Endothelial cell of umbilical vein (primary cell): Measurements from ENCODE around the gene ITPR1. TPM values are rescaled to one million over a fixed set of nuclear protein-coding genes. Genes with fewer than 3 reads are reported as not detected.

Source experiments
- BruUV-seq: library from RNA; stranded (reverse); fragments of 400-500 nt; replicated peaks from 2 replicates; lab custom pipeline; 2021; lab: Mats Ljungman, UMichigan
- CTCF ChIA-PET: fragments of 300-600, 350-600 bp; sonication (Branson Sonifier 250); formaldehyde crosslinking; loops from one replicate; lab custom pipeline; 2021; ENCODE audit warnings: antibody characterized with exemption, inconsistent platforms; lab: Charles Lee
- POLR2A ChIA-PET: fragments of 300-600, 350-600 bp; sonication (Branson Sonifier 250); formaldehyde crosslinking; loops from one replicate; lab custom pipeline; 2021; ENCODE audit warnings: antibody characterized with exemption, inconsistent platforms; lab: Charles Lee
- DNase-seq: peaks from one replicate; pipeline ENCODE4 v3.0.0-alpha.2; 2011; ENCODE audit warnings: low read depth, low spot score
- FAIRE-seq: peaks from 2 replicates; lab custom pipeline; 2011; peaks lifted over from hg19 to GRCh38; lab: Jason Lieb, UNC
- H2AFZ ChIP-seq: 2 replicates; pipeline ENCODE4 v1.6.0; 2012; ENCODE audit warnings: low read depth, low read length, control low read depth, inconsistent platforms
- H3K27ac ChIP-seq: 2 replicates; pipeline ENCODE4 v1.5.1; 2011; ENCODE audit warnings: low read depth, mild to moderate bottlenecking, control low read depth, low read length, moderate library complexity; ENCODE audit not compliant: insufficient read depth
- H3K27me3 ChIP-seq, 2 experiments: 2 replicates each; pipeline versions ENCODE4 v1.6.0 to v1.6.1; 2011; ENCODE audit warnings: low read length in 2 of 2, mixed read lengths in 1 of 2; ENCODE audit not compliant: control insufficient read depth in 2 of 2, insufficient read depth in 2 of 2
- H3K36me3 ChIP-seq, 2 experiments: 2 replicates in 1 of 2; 3 replicates in 1 of 2; pipeline ENCODE4 v1.5.1; 2011; ENCODE audit warnings: low read length in 2 of 2, mild to moderate bottlenecking in 1 of 2, moderate library complexity in 1 of 2; ENCODE audit not compliant: control insufficient read depth in 2 of 2, insufficient read depth in 2 of 2; ENCODE audit errors: extremely low read depth in 1 of 2
- H3K4me1 ChIP-seq: 3 replicates; pipeline ENCODE4 v1.5.1; 2011; ENCODE audit warnings: mild to moderate bottlenecking, low read length; ENCODE audit not compliant: control insufficient read depth, insufficient read depth; ENCODE audit errors: extremely low read depth
- H3K4me2 ChIP-seq: 2 replicates; pipeline ENCODE4 v1.6.1; 2011; ENCODE audit warnings: low read length, control low read depth, mixed read lengths; ENCODE audit not compliant: insufficient read depth
- H3K4me3 ChIP-seq, 3 experiments: fragments of 200-600 bp in 1 of 3; sonication (generic), shearing (Covaris generic) in 1 of 3; replicated peaks in 1 of 3; 2 replicates each; pipeline ENCODE4 v1.5.1; 2011 to 2016; ENCODE audit warnings: control low read depth in 3 of 3, low read length in 3 of 3, mild to moderate bottlenecking in 2 of 3, inconsistent platforms in 1 of 3, low read depth in 1 of 3, moderate library complexity in 1 of 3; ENCODE audit not compliant: insufficient read depth in 1 of 3
- H3K79me2 ChIP-seq: 2 replicates; pipeline ENCODE4 v1.6.0; 2012; ENCODE audit warnings: low read length, inconsistent platforms; ENCODE audit not compliant: control insufficient read depth, insufficient read depth
- H3K9ac ChIP-seq: replicated peaks from 2 replicates; pipeline ENCODE3; 2011; ENCODE audit warnings: low read length, control low read depth; ENCODE audit not compliant: insufficient read depth; ENCODE audit errors: extremely low read depth
- H3K9me1 ChIP-seq: replicated peaks from 3 replicates; pipeline ENCODE4 v1.6.0; 2011; ENCODE audit warnings: mild to moderate bottlenecking, low read length; ENCODE audit not compliant: control insufficient read depth, insufficient read depth; ENCODE audit errors: extremely low read depth
- H3K9me3 ChIP-seq: replicated peaks from 2 replicates; pipeline ENCODE4 v1.5.1; 2012; ENCODE audit warnings: low read length, inconsistent platforms; ENCODE audit not compliant: control insufficient read depth, insufficient read depth
- H4K20me1 ChIP-seq: replicated peaks from 2 replicates; pipeline ENCODE3; 2011; ENCODE audit warnings: mild to moderate bottlenecking, low read length; ENCODE audit not compliant: control insufficient read depth, insufficient read depth; ENCODE audit errors: extremely low read depth
- EZH2 ChIP-seq: IDR thresholded peaks from 2 replicates; pipeline ENCODE4 v1.6.1; 2012; ENCODE audit warnings: borderline replicate concordance, low read depth, mild to moderate bottlenecking, moderate library complexity, low read length, inconsistent platforms; ENCODE audit not compliant: severe bottlenecking
- FOS ChIP-seq: IDR thresholded peaks from 2 replicates; pipeline ENCODE4 v1.6.1; 2011; ENCODE audit warnings: mild to moderate bottlenecking, low read length, moderate library complexity, borderline replicate concordance; ENCODE audit not compliant: insufficient read depth
- JUN ChIP-seq: IDR thresholded peaks from 2 replicates; pipeline ENCODE4 v1.6.1; 2011; ENCODE audit warnings: borderline replicate concordance, low read depth; ENCODE audit not compliant: insufficient read length, insufficient read depth
- POLR2A ChIP-seq: IDR thresholded peaks from 2 replicates; pipeline ENCODE4 v1.6.1; 2012; ENCODE audit warnings: low read depth, mild to moderate bottlenecking, control low read depth, low read length
- POLR2AphosphoS5 ChIP-seq: IDR thresholded peaks from 2 replicates; pipeline ENCODE4 v1.6.1; 2012; ENCODE audit warnings: low read depth, mild to moderate bottlenecking, control low read depth, low read length, moderate library complexity; ENCODE audit not compliant: insufficient read depth
- dilution Hi-C: fragments of 300-500 bp; cut with MboI; formaldehyde crosslinking; loops from one replicate; pipeline ENCODE4 v1.15.0; 2019; ENCODE audit warnings: low sequenced_read_pairs; ENCODE audit not compliant: extremely low pct_ligation_motif_present
- intact Hi-C: fragments of 100-400 bp; cut with micrococcal nuclease; formaldehyde crosslinking; loops from one replicate; pipeline ENCODE4 v1.10.0; 2022
- polyA plus RNA-seq, 4 experiments: library from polyadenylated mRNA; depleted of rRNA in 3 of 4; stranded (reverse) in 3 of 4; unstranded in 1 of 4; fragments of >200 nt; gene quantifications; 2 replicates each; pipeline versions ENCODE4 v1.2.1 to v1.2.3, GENCODE V29; 2011 to 2012; ENCODE audit warnings: missing spikeins in 1 of 4
- total RNA-seq: library from RNA; stranded (reverse); gene quantifications from 2 replicates; pipeline ENCODE4 v1.2.3, GENCODE V29; 2021
- TF ChIP-seq, protein P1 (sequence below), 2 donors: IDR thresholded peaks; 1 replicate in 1 of 2; 2 replicates in 1 of 2; pipeline ENCODE4 v1.5.1; 2011; ENCODE audit warnings: low read length in 2 of 2, mild to moderate bottlenecking in 2 of 2, moderate library complexity in 2 of 2, control low read depth in 1 of 2, inconsistent platforms in 1 of 2, low read depth in 1 of 2; ENCODE audit not compliant: insufficient read depth in 1 of 2; ENCODE audit errors: extremely low read depth in 1 of 2

Gene ITPR1
- total and polyA plus RNA-seq, 2 donors (not counting 3 experiments of a cell fraction or from before 2014, with no cell fraction given), result 5.1 to 16.1 TPM

GRCh38 chr3:4740397-4741105, 247.4 kb downstream of the ITPR1 start:
- dilution Hi-C loops, result no loop called here
- H3K9ac ChIP-seq, result peak overlapping the region; percentile 85
- peaks cover 28% of the 10 kb centered on the region for H3K4me1 ChIP-seq
- H3K9me3 ChIP-seq, result no peaks in the 10 kb centered on the region
- intact Hi-C loops, result loop anchor here (1.0 kb wide), 7 partner anchors 18 to 286 kb away; no protein-coding TSS in a partner anchor
- peak; percentile 15 for FAIRE-seq
- BruUV-seq, result no TSS peak
- DNase-seq, result no peak
- H3K79me2 ChIP-seq, result no peaks in the 10 kb centered on the region
- H3K27me3 ChIP-seq, result no peaks in the 10 kb centered on the region
- ChIA-PET CTCF (interaction anchor here (1.2 to 1.5 kb wide), 2 partner anchors 74 to 236 kb away, joined by 3 to 4 read pairs; no protein-coding TSS in a partner anchor), POLR2A (no interaction called here)
- no peak for TF ChIP-seq POLR2A
- TF ChIP-seq POLR2AphosphoS5, result no peak
- no peak for TF ChIP-seq FOS
- no peak for TF ChIP-seq EZH2
- TF ChIP-seq, protein P1, sequence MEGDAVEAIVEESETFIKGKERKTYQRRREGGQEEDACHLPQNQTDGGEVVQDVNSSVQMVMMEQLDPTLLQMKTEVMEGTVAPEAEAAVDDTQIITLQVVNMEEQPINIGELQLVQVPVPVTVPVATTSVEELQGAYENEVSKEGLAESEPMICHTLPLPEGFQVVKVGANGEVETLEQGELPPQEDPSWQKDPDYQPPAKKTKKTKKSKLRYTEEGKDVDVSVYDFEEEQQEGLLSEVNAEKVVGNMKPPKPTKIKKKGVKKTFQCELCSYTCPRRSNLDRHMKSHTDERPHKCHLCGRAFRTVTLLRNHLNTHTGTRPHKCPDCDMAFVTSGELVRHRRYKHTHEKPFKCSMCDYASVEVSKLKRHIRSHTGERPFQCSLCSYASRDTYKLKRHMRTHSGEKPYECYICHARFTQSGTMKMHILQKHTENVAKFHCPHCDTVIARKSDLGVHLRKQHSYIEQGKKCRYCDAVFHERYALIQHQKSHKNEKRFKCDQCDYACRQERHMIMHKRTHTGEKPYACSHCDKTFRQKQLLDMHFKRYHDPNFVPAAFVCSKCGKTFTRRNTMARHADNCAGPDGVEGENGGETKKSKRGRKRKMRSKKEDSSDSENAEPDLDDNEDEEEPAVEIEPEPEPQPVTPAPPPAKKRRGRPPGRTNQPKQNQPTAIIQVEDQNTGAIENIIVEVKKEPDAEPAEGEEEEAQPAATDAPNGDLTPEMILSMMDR (IDR thresholded peaks at IDR 0.05; ENCODE audit: extremely low read depth in 1 of 2, insufficient read depth in 1 of 2, low read depth in 1 of 2, low read length in 2 of 2), result no peak
- no peak for TF ChIP-seq JUN
- no peaks in the 10 kb centered on the region for H3K9me1 ChIP-seq
- no peaks in the 10 kb centered on the region for H4K20me1 ChIP-seq
- peak overlapping the region; percentile 99 for H3K27ac ChIP-seq
- H2AFZ ChIP-seq, result peak overlapping the region; percentile 36
- H3K4me3 ChIP-seq, result peak overlapping the region in 1 of 3 experiments; percentile 10
- no peaks in the 10 kb centered on the region for H3K36me3 ChIP-seq
- H3K4me2 ChIP-seq, result peak overlapping the region; percentile 73
